Muscle of arm (tissue), 12 donors: ENCODE measurements around the gene CMTM7. TPM values are rescaled to one million over a fixed set of nuclear protein-coding genes. Genes with fewer than 3 reads are reported as not detected.

Source experiments
- DNase-seq: peaks from one replicate; pipeline ENCODE4 v3.0.0-alpha.2; 2013
- polyA plus RNA-seq, 12 donors: library from polyadenylated mRNA; unstranded; fragments of 120-200 nt; gene quantifications; one replicate each; pipeline ENCODE4 v1.2.1, GENCODE V29; 2013; ENCODE audit not compliant: insufficient read length in 12 of 12

Gene CMTM7
- polyA plus RNA-seq, 12 donors: 11.7 to 30.2 (median 17.4) TPM; not detected in 1

DNA sequence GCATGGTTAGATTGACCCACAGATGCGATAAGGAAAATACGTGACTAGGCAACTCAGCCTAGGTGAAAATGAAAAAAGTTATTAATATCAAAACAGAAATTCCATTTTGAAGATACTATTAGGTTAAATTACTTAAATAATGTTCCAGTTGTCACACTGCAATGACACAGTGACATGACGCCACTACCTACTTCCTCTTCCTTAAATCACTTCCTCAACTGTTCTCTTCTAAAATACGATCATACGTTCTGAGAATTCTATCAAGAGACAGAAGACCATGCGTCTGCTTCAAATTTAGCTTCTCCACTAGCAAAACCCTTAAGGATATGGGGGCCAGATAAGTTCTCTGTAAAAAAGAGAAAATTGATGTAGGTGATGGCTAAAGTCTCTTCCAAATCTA lies 92.8 kb downstream of the CMTM7 start:
- DNase-seq: no peak

DNA sequence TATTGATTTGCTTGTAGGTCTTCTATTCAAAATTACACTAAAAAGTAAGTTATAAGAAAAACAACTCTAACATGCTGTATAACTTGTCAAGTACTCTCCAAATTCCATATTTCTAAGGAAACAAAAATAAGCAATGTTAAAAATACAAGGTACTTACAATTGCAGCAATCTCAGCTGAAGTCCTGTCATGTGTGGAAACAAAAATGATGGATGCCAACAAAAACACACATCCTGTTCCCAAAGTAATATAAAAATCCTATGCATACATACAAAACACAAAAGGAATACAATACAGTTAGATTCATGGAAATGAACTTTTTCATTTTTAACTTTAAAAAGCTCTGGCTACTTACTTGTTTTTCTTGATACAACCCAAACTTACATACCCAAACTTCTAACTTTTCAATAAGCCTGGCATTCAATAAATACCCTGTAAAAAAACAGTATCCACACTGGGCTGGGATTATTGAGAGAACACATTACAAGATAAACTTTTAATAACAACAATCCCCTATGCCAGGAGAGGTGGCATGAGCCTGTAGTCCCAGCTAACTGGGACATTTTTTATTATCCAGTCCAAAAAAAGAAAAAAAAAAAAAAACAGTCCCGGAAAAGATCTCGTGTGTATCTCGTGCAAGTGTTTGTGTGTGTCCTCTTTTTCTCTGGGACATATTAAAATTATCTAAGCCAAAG lies 96.3 kb downstream of the CMTM7 start:
- DNase-seq: no peak

DNA sequence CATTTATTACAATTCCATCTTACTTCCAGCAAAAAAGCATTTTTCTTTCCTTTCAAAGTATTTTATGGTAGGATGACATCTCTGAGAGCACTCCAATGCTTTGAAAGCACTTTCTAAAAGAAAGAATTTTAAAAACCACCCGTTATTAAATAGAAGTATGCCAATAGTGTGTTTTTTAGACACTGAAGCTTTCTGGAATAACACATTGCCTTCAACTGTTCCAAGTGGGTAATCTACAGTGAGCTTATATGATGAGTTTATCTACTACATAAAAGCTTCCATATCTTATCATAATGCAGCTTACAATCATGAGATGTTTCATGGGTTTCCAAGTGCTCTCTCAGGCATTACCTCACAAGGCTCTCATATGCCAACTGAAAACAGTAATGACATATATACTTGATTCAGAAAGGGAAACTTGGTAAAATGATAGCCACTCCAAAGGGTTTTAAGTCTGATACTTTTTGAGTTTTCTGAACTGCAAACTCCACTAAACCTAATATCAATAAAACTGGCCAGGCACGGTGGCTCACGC lies 96.9 kb downstream of the CMTM7 start:
- DNase-seq: no peak

DNA sequence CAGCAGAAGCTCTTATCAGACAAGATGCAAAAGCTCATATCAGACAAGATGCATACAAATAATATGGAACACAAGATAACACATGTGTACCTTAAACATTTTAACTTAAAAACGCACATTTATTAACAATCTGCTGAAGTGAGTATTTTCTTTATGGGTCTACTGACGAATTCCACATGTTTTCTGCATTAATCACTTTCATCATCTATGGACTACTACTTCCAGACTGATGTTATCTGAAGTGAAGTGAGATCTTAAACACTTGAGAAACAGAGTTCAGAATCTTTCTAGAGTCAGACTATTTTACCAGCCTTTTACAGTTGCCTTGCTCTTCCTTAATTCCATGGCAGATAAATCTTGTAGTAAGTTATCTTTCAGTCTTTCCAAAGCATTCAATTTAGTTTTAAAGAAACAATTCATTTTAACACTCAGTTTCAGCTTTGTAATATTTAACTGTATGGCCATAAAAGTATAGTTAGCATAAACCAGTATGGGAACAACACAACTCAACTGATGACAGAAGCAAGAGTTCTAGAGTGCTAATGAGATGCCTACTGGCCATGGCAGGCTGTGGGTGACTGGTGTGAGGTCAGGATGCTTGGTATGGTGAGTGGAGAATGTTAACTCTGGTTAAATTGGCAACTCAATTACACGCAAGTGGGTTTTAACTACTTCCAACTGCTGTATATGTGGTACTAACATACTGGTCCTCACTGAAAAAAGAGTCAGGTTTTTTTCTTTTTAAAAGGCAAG lies 101.2 kb downstream of the CMTM7 start:
- no peak for DNase-seq

DNA sequence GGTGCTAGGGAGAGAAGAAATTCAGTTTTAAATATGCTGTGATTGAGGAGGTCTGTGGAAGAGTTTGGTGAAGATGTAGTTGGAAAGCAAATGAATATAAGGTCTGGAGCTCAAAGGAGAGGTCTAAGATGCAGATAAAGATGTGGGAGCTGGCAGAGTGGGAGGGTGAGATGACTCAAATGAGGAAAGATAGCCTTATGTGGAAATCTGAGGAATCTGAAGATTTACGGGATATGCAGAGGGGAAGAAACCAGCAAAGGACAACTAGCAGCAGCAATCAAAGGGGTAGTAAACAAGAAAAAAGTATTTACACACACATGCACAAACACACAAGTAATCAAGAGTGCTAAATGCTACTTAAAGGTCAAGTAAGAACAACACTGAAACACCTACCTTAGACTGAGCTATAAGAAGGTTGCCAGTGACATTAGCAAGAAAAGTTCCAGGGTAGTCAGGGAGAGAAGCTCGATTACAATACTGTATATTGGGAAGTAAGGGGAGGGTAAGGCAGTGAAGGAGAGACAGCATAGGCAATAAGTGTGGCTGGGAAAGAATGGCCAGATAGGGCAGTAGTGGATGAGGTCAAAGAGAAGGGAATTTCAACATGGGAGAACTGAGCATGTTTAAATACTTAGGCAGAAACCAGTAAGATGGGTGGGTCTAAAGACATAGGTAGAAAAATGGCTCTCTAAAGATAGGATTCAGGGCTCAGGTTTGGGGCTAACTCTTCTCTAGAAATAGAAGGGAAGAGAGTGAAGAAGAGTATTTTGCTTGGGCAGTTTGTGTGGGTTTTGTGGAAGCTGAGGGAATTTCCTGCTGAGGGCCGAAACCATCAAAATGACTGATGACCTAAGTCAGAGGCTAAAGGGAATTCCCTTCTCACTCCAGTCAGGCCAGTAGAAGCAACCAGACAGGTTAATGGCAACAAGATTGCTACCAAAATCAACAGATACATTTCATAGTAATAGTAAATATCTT lies 102.1 kb downstream of the CMTM7 start:
- no peak for DNase-seq

DNA sequence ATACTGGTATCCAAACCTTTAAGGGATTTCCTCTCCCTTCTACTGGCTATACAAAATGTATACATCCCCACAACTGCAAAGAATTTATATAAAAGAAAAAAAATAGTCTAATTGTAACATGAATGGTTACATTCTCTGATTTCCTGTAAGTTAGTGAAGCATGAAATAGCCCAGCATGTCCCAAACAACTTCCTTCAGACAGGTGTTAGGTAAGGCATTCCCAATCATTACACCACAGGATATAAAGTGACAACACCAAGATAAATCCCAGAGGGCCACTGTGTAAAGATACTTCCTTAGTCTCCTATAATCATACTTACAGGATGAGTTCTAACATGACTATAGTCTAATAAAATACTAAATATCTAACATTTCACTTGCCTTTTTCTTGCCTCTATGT lies 103.4 kb downstream of the CMTM7 start:
- DNase-seq: no peak

DNA sequence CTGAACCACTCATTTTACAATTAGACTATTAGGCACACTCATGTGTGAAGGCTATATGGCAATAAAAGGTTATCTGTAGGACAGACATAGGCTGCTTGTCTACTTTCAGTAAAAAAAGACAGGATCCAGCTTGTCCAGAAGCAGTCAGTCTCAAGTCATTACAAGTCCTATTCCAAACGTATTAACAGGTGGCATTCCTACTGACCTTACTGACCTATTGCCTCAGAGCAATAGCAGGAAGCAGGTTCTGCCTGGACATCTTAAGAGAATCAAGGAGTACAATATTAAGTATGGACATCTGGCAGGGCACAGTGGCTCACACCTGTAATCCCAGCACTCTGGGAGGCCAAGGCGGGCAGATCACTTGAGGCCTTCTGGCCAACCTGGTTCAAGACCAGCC lies 104.0 kb downstream of the CMTM7 start:
- no peak for DNase-seq

DNA sequence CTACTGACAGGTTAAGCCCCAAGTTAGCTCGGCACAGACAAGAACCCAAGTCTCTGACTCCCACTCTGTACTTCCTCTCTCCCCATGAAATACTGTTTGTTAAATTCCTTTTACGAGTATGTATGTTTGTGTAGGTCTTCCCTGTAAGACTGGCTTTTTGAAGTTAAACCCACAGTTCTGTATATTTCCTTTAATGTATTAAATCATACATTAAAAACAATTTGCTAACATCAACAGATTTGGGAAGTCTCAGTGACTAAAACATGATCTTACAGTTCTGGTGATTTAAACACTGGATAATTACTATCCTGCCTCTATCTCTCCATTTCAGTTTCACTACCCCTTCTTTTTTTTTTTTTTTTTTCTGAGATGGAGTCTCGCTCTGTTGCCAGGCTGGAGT lies 106.6 kb downstream of the CMTM7 start:
- DNase-seq: no peak

DNA sequence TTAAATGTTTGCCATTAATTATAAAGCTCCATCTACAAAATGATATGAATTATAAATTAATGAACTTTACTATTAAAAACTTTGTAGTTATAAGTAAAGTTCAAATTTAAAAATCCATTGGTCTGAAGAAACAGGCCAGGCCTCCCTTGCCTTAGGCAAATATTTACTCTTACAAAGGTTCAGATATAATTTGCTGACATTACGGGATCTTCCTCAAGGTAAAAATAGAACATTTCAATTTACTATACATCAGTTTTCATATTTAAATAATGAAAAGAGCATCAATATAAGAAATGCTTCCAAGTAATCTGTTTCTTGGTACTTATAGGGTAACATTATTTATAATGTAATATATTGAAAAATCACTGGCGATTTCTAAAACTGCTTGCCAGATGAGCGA lies 107.3 kb downstream of the CMTM7 start:
- DNase-seq: no peak

DNA sequence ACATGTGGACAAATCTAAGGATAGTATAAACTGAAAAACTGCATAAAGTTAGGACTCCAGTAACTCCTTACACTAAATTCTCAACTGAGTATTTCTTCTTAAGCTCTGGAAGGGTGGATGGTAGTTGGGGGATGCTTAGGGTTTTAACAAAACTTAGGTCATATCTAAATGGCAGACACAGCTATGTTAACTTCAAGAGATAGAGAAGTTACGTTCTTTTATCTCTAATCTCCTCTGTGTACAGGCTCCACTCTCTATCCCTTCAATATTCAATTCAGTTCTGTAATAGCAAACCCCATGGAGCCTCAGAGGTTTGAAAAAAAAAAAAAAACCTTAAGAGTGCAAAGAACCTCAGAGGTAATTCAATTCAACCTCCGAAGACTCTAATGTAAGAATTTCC lies 107.9 kb downstream of the CMTM7 start:
- DNase-seq: no peak

DNA sequence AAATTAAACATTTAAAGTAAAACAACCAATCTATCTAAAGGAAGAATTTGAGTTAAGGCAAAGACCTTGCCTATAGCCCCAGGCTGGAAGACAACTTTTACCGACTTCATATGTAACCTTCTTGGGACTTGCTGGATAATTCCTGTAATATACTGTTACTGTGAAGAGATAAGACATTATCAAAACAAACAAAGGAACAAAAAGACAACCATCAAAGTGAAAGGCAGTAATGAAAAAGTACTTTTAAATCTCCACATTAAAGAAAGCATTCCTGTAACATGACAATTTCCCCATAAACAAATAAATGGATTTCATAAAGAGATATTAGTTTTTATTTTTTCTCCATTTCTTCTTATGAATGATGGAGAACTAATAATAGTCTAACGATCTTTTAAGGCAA lies 108.6 kb downstream of the CMTM7 start:
- DNase-seq: no peak

DNA sequence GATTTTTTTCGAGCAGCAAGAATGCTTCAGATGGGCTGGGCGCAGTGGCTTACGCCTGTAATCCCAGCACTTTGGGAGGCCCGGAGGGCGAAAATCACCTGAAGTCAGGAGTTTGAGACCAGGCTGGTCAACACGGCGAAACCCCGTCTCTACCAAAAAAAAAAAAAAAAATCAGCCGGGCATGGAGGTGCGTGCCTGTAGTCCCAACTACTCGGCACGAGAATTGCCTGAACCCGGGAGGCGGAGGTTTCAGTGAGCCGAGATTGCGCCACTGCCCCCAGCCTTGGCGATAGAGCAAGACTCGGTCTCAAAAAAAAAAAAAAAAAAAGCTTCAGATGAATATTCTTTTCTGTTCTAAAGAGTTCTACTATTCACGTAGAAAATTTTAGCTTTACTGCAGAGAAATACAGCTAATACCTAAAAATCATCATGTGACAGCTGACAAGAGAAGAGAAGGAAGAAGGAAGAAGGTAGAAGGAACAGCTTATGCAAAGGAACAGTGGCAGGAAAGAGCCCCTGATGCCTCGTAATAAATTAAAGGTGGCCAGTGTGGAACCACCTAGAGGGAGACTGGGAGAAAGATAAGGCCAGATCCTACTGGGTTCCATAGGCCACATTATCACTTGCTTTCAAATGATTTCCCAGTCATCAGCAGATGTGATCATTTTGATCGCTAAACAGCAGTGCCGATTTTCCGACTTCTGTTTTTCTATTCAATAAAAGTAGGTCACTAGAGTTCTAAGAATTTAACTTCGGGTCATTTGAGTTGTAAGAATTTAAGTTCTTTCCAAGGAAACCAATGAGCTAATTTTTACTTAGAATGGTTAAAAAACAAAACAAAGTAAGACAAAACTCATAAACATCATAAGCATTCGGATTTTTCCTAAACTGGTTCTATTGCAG lies 109.5 kb downstream of the CMTM7 start:
- DNase-seq: no peak

DNA sequence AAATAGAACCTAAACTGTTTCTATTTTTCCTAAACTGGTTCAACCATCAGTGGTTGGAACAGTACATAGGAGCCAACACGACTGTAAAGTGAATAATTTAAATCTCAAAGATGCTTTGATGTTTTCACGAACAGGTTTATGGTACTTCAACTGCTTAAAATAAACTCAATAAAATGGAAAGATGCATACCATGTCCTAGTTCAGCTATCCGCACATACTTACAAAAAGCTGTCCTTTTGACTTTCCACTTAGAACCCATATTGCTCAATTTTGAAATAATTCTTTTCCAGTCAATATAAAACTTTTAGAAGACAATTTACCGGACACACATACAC lies 110.1 kb downstream of the CMTM7 start:
- no peak for DNase-seq

DNA sequence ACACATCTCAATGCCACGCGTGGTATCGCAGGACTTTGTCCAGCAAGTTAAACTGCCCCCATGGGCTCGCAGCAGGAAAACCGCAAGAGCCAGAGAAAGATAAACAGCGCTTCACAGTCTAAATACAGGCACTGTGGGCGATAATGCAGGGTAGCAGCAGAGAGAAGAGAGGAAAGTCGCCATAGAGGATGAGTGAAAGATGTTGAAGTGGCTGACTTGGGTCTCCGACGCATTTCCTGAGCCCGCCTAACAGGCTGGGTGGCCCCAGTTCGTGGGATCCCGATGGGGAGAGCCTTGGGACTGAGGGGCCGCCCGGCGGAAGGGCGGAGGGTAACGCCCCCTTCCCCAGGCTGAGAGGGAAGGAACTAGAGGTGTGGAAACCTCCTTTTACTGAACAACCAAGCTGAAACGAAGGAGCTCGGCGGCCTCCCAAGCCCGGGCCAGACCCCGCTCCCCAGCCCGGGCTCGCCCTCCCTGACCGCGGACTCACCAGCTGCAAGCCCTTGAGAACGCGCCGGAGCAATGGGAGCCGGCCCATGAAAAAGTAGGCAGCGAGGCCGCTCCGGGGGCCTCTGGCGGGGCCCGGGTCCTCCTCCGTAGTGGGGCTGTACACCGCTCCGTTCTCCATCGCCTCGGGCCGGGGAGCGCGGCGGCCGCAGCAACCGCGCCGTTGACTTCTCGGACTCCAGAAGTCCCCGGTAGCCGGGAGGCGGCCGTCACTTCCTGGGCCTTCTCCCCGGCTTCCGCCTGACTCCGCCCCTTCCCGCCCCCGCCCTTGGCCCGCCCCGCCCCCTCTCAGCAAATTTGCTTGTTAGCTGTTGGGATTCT lies 110.7 kb downstream of the CMTM7 start, which contains the start of gene CMTM6:
Gene CMTM6 (minus strand): TSS at position 735 of the 828 bp plus-strand sequence. CDS start 107 bp downstream, at position 628.
- DNase-seq: peak; percentile 83

DNA sequence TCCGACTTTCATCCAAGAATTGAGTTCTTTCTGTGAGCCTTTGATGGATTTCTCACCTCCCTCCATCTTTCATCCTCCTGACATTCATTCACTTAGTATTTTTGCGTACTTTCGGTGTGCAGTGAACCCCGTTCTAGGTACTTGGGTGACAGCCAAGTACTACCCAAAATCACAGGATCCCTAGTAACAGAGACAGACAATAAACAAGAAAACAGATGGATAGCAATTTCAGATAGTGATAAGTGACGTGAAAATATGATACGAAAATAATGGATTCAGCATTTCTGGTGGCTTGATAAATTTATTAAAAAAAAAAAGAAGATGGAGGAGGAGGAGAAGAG lies 111.3 kb downstream of the CMTM7 start:
- no peak for DNase-seq

Other genes starting within 250 kb of the CMTM7 start
- 1 to 10 TPM in 10 of 12 donors, not detected in 2; 1.9 to 4.0 (median 2.4) TPM for gene CMTM8, start 153.2 kb upstream of the CMTM7 start, polyA plus RNA-seq
- gene CMTM6, start 111.0 kb downstream of the CMTM7 start, polyA plus RNA-seq: 100 to 1,000 TPM in 1 of 12 donors, 10 to 100 TPM in 11; 20.3 to 110 (median 31.2) TPM
- gene DYNC1LI1, start 179.0 kb downstream of the CMTM7 start, polyA plus RNA-seq: 10 to 100 TPM in 11 of 12 donors, not detected in 1; 30.3 to 49.5 (median 38.1) TPM